Transverse colon (tissue), 4 donors: Measurements from ENCODE around the gene CLSTN2. TPM values are rescaled to one million over a fixed set of nuclear protein-coding genes. Genes with fewer than 3 reads are reported as not detected.

Source experiments
- DNase-seq: peaks from one replicate; pipeline ENCODE4 v3.0.0-alpha.2; 2019
- H3K27ac ChIP-seq, 4 donors: fragments of 200-600 bp; sonication (generic); 2 replicates each; pipeline ENCODE4 v1.5.1; 2016 to 2018; ENCODE audit warnings: inconsistent platforms in 4 of 4
- H3K27me3 ChIP-seq: fragments of 200-600 bp; sonication (generic); 2 replicates; pipeline ENCODE4 v1.5.1; 2017; ENCODE audit warnings: inconsistent platforms
- H3K36me3 ChIP-seq, 4 donors: fragments of 200-600 bp; sonication (generic); 2 replicates each; pipeline ENCODE4 v1.5.1; 2017 to 2019; ENCODE audit warnings: inconsistent platforms in 4 of 4
- H3K4me1 ChIP-seq, 4 donors: fragments of 200-600 bp; sonication (generic); 2 replicates each; pipeline ENCODE4 v1.5.1; 2017 to 2020; ENCODE audit warnings: inconsistent platforms in 4 of 4
- H3K4me3 ChIP-seq, 4 donors: fragments of 200-600 bp; sonication (generic); 1 replicate in 1 of 4; 2 replicates in 3 of 4; pipeline versions ENCODE4 v1.5.1 to v1.6.1; 2017 to 2019; ENCODE audit warnings: inconsistent platforms in 4 of 4
- H3K9me3 ChIP-seq, 2 donors: fragments of 200-600 bp; sonication (generic); 2 replicates each; pipeline ENCODE4 v1.5.1; 2017 to 2019; ENCODE audit warnings: inconsistent platforms in 2 of 2
- EP300 ChIP-seq: sonication (generic); formaldehyde crosslinking; IDR thresholded peaks from one replicate; pipeline ENCODE4 v1.6.1; 2017; ENCODE audit warnings: antibody characterized with exemption, low read depth
- POLR2A ChIP-seq: fragments of 450-650 bp; IDR thresholded peaks from one replicate; pipeline ENCODE4 v1.6.1; 2016; ENCODE audit warnings: antibody characterized with exemption, mild to moderate bottlenecking, moderate library complexity
- POLR2AphosphoS5 ChIP-seq, 3 donors: sonication (generic); formaldehyde crosslinking; IDR thresholded peaks; one replicate each; pipeline ENCODE4 v1.6.1; 2016; ENCODE audit warnings: antibody characterized with exemption in 3 of 3
- WGBS, 2 donors: methylation state at CpG; one replicate each; pipeline ENCODE4 v1.1.5; 2018; ENCODE audit warnings: low coverage in 1 of 2; 5-methylcytosine and 5-hydroxymethylcytosine counted together
- in situ Hi-C, 4 donors: fragments of 200-750 bp; cut with MboI; loops; one replicate each; pipeline versions ENCODE4 v1.15.0 to v1.15.1; 2017; ENCODE audit warnings: low sequenced_read_pairs in 3 of 4, low pct_ligation_motif_present in 1 of 4, low pct_unique_long_range_greater_than_20kb in 1 of 4
- intact Hi-C: fragments of 100-400 bp; cut with DNase I; formaldehyde crosslinking; loops from one replicate; pipeline ENCODE4 v1.15.1; 2023; ENCODE audit warnings: low total_unique reads
- total RNA-seq, 4 donors: library from RNA; depleted of rRNA; stranded (reverse); fragments of >200 nt; gene quantifications; one replicate each; pipeline ENCODE4 v1.1.0, GENCODE V29; 2016
- TF ChIP-seq, protein P1 (sequence below), 5 experiments: fragments of 200-600 bp in 3 of 5; fragments of 450-650 bp in 2 of 5; sonication (generic) in 3 of 5; IDR thresholded peaks; 1 replicate in 2 of 5; 2 replicates in 3 of 5; pipeline ENCODE4 v1.5.1; 2016 to 2017; ENCODE audit warnings: antibody characterized with exemption in 5 of 5, inconsistent platforms in 3 of 5, mild to moderate bottlenecking in 2 of 5, moderate library complexity in 1 of 5

Gene CLSTN2
- total RNA-seq, 4 donors from 2014 or later = 0.60 to 9.0 (median 2.2) TPM

DNA sequence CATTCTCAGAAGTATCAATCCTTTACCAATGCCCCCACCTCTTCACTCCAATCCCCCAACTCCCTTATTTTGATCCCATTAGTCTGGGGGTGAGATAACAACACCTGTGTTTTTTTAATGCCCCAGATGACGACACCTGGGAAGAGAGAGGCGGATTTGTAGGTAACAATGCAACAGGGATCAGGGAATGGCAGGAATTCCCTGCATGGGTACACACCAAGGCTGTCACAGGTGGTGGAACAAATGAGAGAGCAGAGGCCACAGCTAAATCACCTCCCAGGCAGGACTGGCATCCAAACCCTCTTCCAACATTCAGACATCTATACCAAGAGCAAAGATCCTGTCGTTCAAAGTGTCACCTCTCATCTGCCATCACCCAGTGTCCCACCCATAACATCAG is 423.7 kb downstream of the CLSTN2 start:
- H3K27me3 ChIP-seq = no peaks in the 10 kb centered on the region
- H3K36me3 ChIP-seq = no peaks in the 10 kb centered on the region
- TF ChIP-seq EP300 = no peak
- no peak for TF ChIP-seq POLR2A
- TF ChIP-seq, protein P1, sequence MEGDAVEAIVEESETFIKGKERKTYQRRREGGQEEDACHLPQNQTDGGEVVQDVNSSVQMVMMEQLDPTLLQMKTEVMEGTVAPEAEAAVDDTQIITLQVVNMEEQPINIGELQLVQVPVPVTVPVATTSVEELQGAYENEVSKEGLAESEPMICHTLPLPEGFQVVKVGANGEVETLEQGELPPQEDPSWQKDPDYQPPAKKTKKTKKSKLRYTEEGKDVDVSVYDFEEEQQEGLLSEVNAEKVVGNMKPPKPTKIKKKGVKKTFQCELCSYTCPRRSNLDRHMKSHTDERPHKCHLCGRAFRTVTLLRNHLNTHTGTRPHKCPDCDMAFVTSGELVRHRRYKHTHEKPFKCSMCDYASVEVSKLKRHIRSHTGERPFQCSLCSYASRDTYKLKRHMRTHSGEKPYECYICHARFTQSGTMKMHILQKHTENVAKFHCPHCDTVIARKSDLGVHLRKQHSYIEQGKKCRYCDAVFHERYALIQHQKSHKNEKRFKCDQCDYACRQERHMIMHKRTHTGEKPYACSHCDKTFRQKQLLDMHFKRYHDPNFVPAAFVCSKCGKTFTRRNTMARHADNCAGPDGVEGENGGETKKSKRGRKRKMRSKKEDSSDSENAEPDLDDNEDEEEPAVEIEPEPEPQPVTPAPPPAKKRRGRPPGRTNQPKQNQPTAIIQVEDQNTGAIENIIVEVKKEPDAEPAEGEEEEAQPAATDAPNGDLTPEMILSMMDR (IDR thresholded peaks at IDR 0.05) = no peak
- no peak for TF ChIP-seq POLR2AphosphoS5 (IDR thresholded peaks at IDR 0.05)
- in situ Hi-C loops = no loop called here
- H3K9me3 ChIP-seq = no peaks in the 10 kb centered on the region
- H3K4me1 ChIP-seq = no peaks in the 10 kb centered on the region
- DNase-seq = no peak
- H3K4me3 ChIP-seq = no peak overlapping the region
- WGBS, 2 donors = 73 to 82% methylated on average over 2 to 3 of the region's 3 CpGs
- H3K27ac ChIP-seq = no peak overlapping the region
- intact Hi-C loops = no loop called here

DNA sequence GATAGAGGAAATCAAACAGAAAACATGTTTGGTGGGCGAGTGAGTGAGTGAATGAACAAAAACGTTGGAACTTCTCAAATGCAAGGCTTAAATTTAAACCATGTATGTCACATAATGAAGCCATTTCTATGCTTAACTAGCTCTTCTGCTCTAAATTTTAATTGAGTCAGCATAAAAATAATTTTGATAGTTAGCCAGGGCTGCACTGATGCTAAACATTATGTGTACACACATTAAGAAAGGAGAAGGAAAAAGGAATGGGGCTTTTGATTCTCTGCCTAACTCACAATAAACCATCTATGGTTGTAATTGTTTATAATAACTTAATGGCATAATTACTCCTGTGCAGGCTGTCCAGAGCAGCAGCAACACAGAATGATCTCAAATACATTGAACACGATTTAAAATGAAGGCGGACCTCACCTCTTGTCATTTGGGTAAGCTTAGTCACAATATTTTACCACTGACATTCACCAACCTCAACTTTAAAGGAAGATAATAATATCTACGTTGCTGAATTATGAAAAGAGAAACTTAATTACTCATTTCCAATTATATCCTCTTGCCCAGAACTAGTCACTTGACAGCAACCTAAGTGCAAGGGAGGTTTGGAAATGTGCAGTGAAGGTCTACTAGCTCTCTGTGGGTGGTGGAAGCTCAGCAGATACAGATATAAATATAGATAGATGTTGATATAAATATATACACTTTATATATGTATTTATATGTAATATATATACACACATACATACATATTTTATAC is 424.4 kb downstream of the CLSTN2 start:
- DNase-seq = no peak
- Histone ChIP-seq H3K27me3 (no peaks in the 10 kb centered on the region), H3K36me3 (no peaks in the 10 kb centered on the region), H3K4me3 (no peak overlapping the region), H3K4me1 (no peaks in the 10 kb centered on the region), H3K9me3 (no peaks in the 10 kb centered on the region), H3K27ac (no peak overlapping the region)
- WGBS, 2 donors = 43 to 50% methylated on average over 5 of the region's 5 CpGs
- in situ Hi-C loops = no loop called here
- intact Hi-C loops = no loop called here
- TF ChIP-seq, protein P1 (IDR thresholded peaks at IDR 0.05) = no peak
- TF ChIP-seq EP300 (no peak), POLR2AphosphoS5 (IDR thresholded peaks at IDR 0.05) (no peak), POLR2A (no peak)

DNA sequence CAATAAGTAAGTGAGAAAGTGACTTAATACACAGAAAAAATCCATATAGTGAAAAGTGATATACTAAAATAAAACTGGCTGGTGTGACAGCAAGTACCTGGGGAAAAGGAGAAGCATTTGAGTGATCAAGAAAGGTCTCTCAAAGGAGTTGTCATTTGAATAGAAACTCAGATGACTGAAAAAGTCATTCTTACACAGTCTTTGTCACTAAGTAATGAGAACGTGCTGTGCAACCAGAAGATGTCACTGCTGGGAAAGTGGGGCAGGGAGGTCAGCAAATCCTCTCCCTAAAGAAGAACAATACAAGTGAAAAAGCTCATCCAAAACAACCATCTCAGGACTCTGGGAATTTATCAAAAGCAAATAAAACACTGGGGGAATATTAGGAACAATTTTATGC is 425.3 kb downstream of the CLSTN2 start:
- Histone ChIP-seq H3K9me3 (no peaks in the 10 kb centered on the region), H3K27me3 (no peaks in the 10 kb centered on the region), H3K4me3 (no peak overlapping the region), H3K4me1 (no peaks in the 10 kb centered on the region), H3K36me3 (no peaks in the 10 kb centered on the region), H3K27ac (no peak overlapping the region)
- TF ChIP-seq EP300 (no peak), POLR2A (no peak), POLR2AphosphoS5 (IDR thresholded peaks at IDR 0.05) (no peak)
- TF ChIP-seq, protein P1 (IDR thresholded peaks at IDR 0.05) = no peak
- DNase-seq = no peak
- intact Hi-C loops (no loop called here), in situ Hi-C loops (no loop called here)
- WGBS, 2 donors = 60 to 63% methylated on average over 1 of the region's 1 CpG

DNA sequence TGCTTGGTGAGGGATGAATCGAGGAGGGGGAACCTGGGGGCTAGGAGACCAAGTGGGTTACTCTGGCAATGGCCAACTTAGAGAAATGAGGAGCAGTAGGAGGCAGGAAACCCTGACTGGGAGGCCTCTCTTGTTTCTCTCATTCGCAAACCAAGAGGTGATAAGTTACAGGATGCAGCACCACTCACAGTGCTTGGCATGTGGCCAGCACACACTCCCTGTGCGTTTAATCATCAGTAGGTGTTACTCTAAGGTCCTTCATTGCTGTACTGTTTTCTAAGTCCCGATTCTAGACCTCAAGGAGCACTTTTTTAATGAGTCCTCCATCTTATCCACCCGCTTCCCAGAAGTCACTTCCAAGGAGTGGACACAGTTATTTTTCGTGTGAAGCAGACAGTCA is 428.8 kb downstream of the CLSTN2 start:
- H3K27me3 ChIP-seq = no peaks in the 10 kb centered on the region
- H3K4me3 ChIP-seq = no peak overlapping the region
- 31 to 57% methylated on average over 3 to 6 of the region's 6 CpGs for WGBS, 2 donors
- no peaks in the 10 kb centered on the region for H3K9me3 ChIP-seq
- intact Hi-C loops = no loop called here
- in situ Hi-C loops = no loop called here
- no peak for DNase-seq
- no peaks in the 10 kb centered on the region for H3K36me3 ChIP-seq
- H3K4me1 ChIP-seq = no peaks in the 10 kb centered on the region
- TF ChIP-seq EP300 (no peak), POLR2A (no peak), POLR2AphosphoS5 (IDR thresholded peaks at IDR 0.05) (no peak)
- TF ChIP-seq, protein P1 (IDR thresholded peaks at IDR 0.05) = no peak
- no peak overlapping the region for H3K27ac ChIP-seq
